ENCODE data around the gene MRPL1. TPM values are rescaled to one million over a fixed set of nuclear protein-coding genes. Genes with fewer than 3 reads are reported as not detected.
"Not testable (repeated sequence)": the region's sequence is repeated elsewhere in the genome, so short reads cannot be mapped to it uniquely, and the experiment has no call there.

MRPL1 gene
- total RNA-seq, 1 donor: 15.5 TPM

DNA sequence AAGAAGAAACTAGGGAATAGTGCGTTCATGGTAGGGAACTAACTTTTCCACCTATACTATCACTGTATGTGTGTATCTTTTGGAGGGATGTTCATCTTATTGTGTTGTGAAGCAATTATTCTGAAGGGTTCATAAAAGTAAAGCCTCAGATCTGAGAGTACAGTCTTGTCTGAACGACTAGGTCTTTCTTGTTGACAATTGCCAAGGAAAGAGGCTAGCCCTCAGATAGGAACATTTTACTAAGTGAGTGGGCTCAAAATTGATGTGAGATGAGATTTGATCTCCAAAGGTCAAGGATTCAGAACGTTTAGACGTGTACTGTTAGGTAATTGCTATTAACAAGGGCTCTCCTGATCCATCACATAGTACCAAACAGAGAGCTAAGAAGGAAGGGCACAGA lies 28.2 kb upstream of the MRPL1 start:
- no peaks in the 10 kb centered on the region for H3K9me3 ChIP-seq (ENCODE audit: low read depth, low read length)
- H3K4me1 ChIP-seq (ENCODE audit: insufficient read depth, low read length): no peaks in the 10 kb centered on the region
- no peaks in the 10 kb centered on the region for H3K27me3 ChIP-seq (ENCODE audit: insufficient read depth, low read length)
- H3K4me3 ChIP-seq (ENCODE audit: low read length): no peak overlapping the region

DNA sequence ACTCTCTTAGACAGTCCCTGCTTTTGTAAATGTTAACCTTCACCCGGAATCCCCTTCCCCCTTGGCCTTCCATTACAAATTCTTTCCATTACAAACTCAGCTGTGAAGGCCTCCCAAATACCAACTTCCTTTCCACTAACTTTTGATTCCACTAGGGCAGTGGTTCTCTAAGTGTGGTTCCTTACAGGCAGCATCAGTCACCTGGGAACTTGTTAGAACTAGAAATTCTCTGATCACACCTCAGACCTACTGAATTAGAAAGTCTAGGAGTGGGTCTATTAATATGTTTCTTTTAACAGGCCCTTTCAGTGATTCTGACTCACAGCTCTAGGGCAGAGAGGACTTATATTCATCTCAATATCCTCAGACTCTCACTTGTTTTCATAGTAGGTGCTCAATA lies 19.0 kb upstream of the MRPL1 start:
- no peaks in the 10 kb centered on the region for H3K9me3 ChIP-seq (ENCODE audit: low read depth, low read length)
- no peak overlapping the region for H3K4me3 ChIP-seq (ENCODE audit: low read length)
- H3K4me1 ChIP-seq (ENCODE audit: insufficient read depth, low read length): no peaks in the 10 kb centered on the region
- H3K27me3 ChIP-seq (ENCODE audit: insufficient read depth, low read length): no peaks in the 10 kb centered on the region

DNA sequence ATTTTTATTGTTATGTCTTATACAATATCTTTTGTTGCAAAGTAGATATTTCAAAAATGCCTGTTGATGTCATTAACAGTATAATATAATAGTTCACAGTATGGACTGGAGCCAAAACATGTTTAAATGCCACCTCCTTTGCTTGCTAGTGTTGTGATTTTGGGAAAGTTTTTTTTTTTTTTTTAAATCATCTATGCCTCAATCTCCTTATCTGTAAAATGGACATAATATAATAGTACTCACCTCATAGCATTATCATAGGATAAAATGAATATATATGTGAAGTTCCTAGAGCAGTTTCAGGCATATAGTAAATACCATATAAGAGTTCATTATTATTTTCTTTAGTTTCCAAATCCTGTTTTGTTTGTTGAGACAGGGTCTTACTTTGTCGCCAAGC lies 18.3 kb upstream of the MRPL1 start:
- Histone ChIP-seq H3K4me1 (ENCODE audit: insufficient read depth, low read length) (no peaks in the 10 kb centered on the region), H3K4me3 (ENCODE audit: low read length) (no peak overlapping the region), H3K27me3 (ENCODE audit: insufficient read depth, low read length) (no peaks in the 10 kb centered on the region), H3K9me3 (ENCODE audit: low read depth, low read length) (no peaks in the 10 kb centered on the region)

DNA sequence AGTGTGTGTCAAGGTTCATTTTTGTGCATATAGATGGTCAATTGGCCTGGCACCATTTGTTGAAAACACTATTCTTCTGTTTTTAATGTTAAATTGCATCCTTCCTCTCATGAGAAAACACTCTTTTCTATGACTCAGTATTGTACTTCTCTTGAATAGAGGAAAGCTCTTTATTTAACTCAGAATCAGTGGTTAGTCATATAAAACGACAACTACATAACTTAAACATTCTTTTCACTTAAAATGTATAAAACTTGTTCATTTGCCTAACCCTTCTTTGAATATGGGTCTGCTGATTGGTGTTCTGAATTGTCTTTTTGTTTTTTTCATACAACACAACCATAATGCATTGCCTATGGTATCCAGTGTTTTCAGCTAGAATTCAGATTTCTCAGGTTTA lies 17.2 kb upstream of the MRPL1 start:
- no peaks in the 10 kb centered on the region for H3K9me3 ChIP-seq (ENCODE audit: low read depth, low read length)
- no peaks in the 10 kb centered on the region for H3K4me1 ChIP-seq (ENCODE audit: insufficient read depth, low read length)
- H3K4me3 ChIP-seq (ENCODE audit: low read length): no peak overlapping the region
- H3K27me3 ChIP-seq (ENCODE audit: insufficient read depth, low read length): no peaks in the 10 kb centered on the region

DNA sequence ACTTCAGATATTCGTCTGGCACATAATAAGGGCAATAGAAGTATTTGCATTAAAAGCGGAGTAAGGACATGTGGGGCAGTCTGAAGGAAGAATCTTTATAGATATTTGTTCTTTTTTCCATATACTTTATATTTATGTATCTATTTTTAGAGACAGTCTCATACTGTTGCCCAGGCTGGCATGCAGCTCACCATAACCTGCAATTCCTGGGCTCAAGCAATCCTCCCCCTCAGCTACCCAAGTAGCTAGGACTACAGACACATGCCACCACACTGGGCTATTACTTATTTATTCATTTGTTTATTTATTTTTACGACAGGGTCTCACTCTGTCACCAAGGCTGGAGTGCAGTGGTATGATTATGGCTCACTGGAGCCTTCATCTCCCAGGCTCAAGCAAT lies 16.7 kb upstream of the MRPL1 start:
- no peaks in the 10 kb centered on the region for H3K27me3 ChIP-seq (ENCODE audit: insufficient read depth, low read length)
- H3K4me3 ChIP-seq (ENCODE audit: low read length): no peak overlapping the region
- no peaks in the 10 kb centered on the region for H3K4me1 ChIP-seq (ENCODE audit: insufficient read depth, low read length)
- H3K9me3 ChIP-seq (ENCODE audit: low read depth, low read length): no peaks in the 10 kb centered on the region

DNA sequence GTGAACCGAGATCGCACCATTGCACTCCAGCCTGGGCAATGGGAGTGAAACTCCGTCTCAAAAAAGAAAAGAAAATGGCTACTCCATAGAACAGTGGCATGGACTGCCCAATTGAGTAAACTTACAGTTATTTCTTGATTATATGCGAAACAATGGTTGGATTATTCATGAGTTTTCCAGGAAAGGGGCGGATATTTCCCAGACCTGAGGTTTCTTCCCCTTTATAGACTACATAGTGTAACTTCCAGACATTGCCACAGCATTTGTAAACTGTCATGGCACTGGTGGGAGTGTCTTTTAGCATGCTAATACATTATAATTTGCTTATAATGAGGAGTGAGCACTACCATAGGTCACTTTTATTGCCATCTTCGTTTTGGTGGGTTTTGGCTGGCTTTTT lies 14.1 kb upstream of the MRPL1 start:
- Histone ChIP-seq H3K27me3 (ENCODE audit: insufficient read depth, low read length) (no peaks in the 10 kb centered on the region), H3K4me1 (ENCODE audit: insufficient read depth, low read length) (peaks cover 15% of the 10 kb centered on the region), H3K9me3 (ENCODE audit: low read depth, low read length) (no peaks in the 10 kb centered on the region), H3K4me3 (ENCODE audit: low read length) (no peak overlapping the region)

DNA sequence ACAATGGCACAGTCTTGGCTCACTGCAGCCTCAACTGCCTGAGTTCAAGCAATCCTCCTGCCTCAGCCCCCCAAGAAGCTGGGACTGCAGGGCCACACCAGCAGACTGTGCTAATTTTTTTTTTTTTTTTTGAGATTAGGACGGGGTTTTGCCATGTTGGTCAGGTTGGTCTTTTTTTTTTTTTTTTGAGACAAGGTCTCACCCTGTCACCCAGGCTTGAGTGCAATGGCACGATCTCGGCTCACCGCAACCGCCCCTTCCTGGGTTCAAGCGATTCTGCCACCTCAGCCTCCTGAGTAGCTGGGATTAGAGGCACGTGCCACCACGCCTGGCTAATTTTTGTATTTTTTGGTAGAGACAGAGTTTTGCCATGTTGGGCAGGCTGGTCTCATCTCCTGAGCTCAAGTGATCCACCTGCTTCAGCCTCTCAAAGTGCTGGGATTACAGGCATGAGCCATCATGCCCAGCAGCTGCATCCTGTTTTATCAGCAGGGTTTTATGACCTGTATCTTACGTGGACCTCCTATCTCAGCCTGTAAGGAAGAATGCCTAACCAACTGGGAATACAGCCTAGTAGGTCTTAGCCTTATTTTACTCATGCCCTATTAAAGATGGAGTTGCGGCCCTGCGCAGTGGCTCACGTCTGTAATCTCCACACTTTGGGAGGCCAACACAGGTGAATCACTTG lies 13.2 kb upstream of the MRPL1 start:
- Histone ChIP-seq H3K27me3 (ENCODE audit: insufficient read depth, low read length) (no peaks in the 10 kb centered on the region), H3K9me3 (ENCODE audit: low read depth, low read length) (no peaks in the 10 kb centered on the region), H3K4me3 (ENCODE audit: low read length) (no peak overlapping the region), H3K4me1 (ENCODE audit: insufficient read depth, low read length) (peaks cover 25% of the 10 kb centered on the region)

DNA sequence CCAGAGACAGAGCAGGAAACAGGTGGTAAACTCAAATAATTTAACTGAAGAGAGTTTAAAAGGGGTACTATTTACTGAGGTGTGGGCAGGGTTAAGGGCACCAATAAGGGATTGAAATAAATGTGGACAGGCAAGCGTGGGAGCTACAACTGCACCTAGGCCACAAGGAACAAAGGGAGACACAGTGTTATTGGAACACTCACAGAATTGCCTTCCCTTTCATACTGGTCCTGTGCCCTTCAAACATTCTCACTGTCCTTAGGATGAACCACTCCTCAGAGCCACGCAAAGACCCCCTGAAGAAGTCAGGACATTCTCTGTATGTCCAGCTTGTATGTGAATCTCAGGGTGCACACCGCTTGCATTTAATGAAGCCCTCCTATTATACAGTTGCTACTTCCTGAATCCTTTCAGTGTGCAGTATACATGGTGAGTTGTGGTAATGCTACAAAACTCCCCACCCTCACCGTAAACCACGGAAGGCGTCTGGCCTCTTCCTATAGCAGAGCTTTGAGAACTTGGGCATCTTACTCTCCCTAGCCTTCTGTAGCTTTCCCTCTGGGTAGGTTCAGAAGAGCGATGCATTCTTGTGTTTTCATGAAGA lies 9.6 kb upstream of the MRPL1 start:
- H3K27me3 ChIP-seq (ENCODE audit: insufficient read depth, low read length): no peaks in the 10 kb centered on the region
- H3K4me1 ChIP-seq (ENCODE audit: insufficient read depth, low read length): peaks cover 53% of the 10 kb centered on the region
- peak overlapping the region; percentile 2 for H3K4me3 ChIP-seq (ENCODE audit: low read length)
- H3K9me3 ChIP-seq (ENCODE audit: low read depth, low read length): no peaks in the 10 kb centered on the region

DNA sequence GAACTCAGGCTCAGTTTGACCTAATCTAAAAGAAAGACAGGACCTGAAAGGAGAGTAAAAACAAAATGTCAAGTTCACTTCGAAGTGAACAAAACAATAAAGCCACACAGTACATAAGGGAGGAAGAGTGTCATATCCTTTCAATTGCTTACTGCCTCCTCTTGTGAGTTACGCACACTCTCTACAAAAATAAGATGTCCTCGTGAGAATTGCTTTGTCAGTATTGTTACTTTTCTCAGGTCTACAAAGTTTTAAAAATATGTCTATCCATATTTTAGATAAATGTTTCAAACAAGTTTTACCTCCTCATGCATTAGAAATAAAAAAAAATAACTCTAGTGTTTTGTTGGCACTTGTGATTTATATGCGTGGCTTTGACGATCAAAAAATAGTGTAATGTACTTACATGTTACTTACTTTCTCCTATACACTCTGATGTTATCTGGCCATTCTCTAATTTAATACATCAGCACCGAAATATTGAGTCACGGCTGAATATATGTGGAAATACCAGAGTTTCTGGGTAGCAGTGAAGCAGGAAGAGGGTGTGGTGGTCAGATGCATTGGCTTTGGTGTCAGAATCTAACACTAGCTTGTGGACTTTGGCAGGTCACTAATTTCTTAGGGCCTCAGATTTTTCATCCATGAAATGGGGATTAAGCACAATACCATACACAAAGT lies 8.1 kb upstream of the MRPL1 start:
- H3K4me3 ChIP-seq (ENCODE audit: low read length): no peak overlapping the region
- H3K27me3 ChIP-seq (ENCODE audit: insufficient read depth, low read length): no peaks in the 10 kb centered on the region
- H3K9me3 ChIP-seq (ENCODE audit: low read depth, low read length): no peaks in the 10 kb centered on the region
- peaks cover 53% of the 10 kb centered on the region for H3K4me1 ChIP-seq (ENCODE audit: insufficient read depth, low read length)

DNA sequence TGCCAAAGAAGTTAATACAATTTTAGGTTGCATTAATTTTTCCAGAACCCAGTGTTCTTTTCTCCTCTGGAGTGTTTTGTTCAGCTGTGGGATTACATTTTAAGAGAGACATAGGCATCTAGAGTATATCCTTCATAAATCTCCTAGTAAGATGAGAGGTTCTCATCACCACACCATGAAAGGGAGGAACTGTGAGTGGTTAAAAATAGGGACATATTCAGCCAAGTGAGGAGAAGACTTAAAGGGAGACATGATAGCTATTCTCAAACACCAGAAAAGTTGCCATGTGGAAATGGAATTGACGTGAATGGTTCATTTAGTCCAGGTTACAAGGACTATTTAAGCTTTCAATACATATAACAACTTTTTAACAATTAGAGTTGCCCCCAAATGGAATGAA lies 6.5 kb upstream of the MRPL1 start:
- peaks cover 57% of the 10 kb centered on the region for H3K4me1 ChIP-seq (ENCODE audit: insufficient read depth, low read length)
- no peaks in the 10 kb centered on the region for H3K9me3 ChIP-seq (ENCODE audit: low read depth, low read length)
- no peaks in the 10 kb centered on the region for H3K27me3 ChIP-seq (ENCODE audit: insufficient read depth, low read length)
- H3K4me3 ChIP-seq (ENCODE audit: low read length): no peak overlapping the region

DNA sequence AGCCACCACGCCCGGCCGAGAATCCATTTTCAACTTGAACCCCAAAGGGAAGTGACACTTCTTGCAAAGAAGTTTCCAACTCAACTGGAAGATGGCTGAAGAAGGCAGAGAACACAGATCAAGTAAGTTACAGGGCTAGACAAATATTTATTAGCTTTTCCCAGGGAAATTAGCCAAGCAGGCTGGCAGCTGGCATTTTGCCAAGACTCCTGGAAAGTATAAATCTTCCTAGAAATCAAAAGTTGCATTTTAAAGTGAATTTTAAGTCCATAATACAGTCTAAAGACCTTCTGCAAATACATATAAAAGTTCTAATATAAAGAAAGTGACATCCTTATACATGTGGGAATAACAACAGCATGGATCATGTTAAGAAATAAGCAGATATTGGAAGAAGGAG lies 3.4 kb upstream of the MRPL1 start:
- no peaks in the 10 kb centered on the region for H3K27me3 ChIP-seq (ENCODE audit: insufficient read depth, low read length)
- H3K4me1 ChIP-seq (ENCODE audit: insufficient read depth, low read length): peaks cover 51% of the 10 kb centered on the region
- no peak overlapping the region for H3K4me3 ChIP-seq (ENCODE audit: low read length)
- no peaks in the 10 kb centered on the region for H3K9me3 ChIP-seq (ENCODE audit: low read depth, low read length)

DNA sequence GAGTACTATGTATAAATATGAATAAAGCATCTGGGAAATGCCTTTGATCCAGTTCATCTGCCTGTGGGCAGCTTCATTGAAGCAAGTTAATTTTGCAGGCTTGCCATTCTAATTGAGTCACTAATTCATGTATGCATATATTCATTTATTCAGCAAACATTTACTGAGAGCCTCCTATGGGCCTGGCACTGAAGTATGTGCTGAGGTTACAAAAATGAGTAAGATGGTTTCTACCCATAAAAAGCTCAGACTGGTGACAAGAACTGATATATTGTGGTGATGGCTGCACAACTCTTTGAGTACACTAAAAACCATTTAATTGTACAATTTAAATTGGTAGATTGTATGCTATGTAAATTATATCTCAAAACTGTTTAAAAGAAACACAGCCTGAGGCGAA lies 1.1 kb upstream of the MRPL1 start:
- H3K4me1 ChIP-seq (ENCODE audit: insufficient read depth, low read length): peaks cover 34% of the 10 kb centered on the region

DNA sequence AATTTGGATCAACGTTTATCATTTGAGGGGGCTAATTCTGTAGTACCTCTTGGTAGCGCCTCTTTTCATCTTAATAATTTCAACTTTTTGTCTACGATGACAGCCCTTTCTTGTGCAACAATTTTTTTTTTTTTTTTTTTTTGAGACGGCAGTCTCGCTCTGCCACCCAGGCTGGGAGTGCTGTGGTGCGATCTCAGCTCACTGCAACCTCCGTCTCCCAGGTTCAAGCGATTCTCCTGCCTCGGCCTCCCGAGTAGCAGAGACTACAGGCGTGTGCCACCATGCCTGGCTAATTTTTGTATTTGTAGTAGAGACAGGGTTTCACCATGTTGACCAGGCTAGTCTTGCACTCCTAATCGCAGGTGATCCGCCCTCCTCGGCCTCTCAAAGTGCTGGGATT lies 711 bp downstream of the MRPL1 start:
- not testable (repeated sequence) for H3K27me3 ChIP-seq (ENCODE audit: insufficient read depth, low read length); H3K9me3 ChIP-seq (ENCODE audit: low read depth, low read length)
- H3K4me1 ChIP-seq (ENCODE audit: insufficient read depth, low read length): peaks cover 21% of the 10 kb centered on the region
- peak overlapping the region; percentile 62 for H3K4me3 ChIP-seq (ENCODE audit: low read length)

More for the DNA sequence above, 1.1 kb upstream of the MRPL1 start:
- no peaks in the 10 kb centered on the region for H3K9me3 ChIP-seq (ENCODE audit: low read depth, low read length)
- H3K4me3 ChIP-seq (ENCODE audit: low read length): no peak overlapping the region
- H3K27me3 ChIP-seq (ENCODE audit: insufficient read depth, low read length): no peaks in the 10 kb centered on the region

DNA sequence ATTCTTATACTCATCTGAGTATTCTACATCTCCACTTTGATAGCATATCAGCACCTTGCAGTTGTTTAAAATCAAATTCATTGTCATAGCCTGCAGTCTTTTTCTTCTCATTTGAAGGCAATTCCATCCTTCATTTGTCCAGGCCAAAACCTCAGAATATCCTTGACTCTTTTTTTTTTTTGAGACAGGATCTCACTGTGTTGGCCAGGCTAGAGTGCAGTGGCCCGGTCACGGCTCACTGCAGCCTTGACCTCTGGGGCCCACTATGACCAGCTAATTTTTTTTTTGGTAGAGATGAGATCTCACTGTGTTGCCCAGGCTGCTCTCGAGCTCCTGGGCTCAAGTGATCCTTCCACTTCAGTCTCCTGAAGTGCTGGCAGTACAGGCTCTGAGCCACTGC lies 2.6 kb downstream of the MRPL1 start:
- H3K4me3 ChIP-seq (ENCODE audit: low read length): no peak overlapping the region
- H3K27me3 ChIP-seq (ENCODE audit: insufficient read depth, low read length): no peaks in the 10 kb centered on the region
- peaks cover 21% of the 10 kb centered on the region for H3K4me1 ChIP-seq (ENCODE audit: insufficient read depth, low read length)
- H3K9me3 ChIP-seq (ENCODE audit: low read depth, low read length): no peaks in the 10 kb centered on the region

DNA sequence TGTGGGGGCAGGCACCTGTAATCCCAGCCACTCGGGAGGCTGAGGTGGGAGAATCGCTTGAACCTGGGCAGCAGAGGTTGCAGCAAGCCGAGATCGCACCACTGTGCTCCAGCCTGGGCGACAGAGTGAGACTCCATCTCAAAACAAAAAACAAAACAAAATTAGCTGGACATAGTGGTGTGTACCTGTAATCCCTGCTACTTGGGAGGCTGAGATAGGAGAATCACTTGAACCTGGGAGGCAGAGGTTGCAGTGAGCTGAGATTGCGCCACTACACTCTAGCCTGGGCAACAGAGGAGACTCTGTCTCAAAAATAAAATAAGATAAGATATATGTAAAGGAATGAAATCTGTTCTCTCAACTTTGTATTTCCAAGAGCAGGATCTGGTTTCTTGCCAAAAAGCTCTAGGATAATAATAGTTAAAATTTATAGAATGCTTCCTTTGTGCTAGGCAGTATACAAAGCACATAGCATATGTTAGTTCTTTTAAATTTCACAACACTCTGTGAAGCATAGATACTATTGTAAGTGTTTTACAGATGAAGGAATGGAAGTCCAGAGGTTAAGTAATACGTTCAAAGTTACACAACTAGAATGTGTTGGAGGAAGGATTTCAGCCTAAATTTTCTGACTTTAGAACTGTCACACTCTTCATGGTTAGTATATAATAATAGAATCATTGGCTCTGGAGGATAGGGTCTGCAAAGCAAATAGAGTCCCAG lies 10.3 kb downstream of the MRPL1 start:
- Histone ChIP-seq H3K27me3 (ENCODE audit: insufficient read depth, low read length) (no peaks in the 10 kb centered on the region), H3K4me3 (ENCODE audit: low read length) (no peak overlapping the region), H3K9me3 (ENCODE audit: low read depth, low read length) (no peaks in the 10 kb centered on the region), H3K4me1 (ENCODE audit: insufficient read depth, low read length) (no peaks in the 10 kb centered on the region)

All from mononuclear cell (primary cell).